HepG2 (cell line): ENCODE data around the gene IQSEC1. TPM values are rescaled to one million over a fixed set of nuclear protein-coding genes. Genes with fewer than 3 reads are reported as not detected.

Experiments used
- ATAC-seq: fragments of 200-7000 bp; cut with Tn5 transposase; 3 replicates; pipeline ENCODE4 v1.9.1; 2020; ENCODE audit warnings: mild to moderate bottlenecking, moderate library complexity
- BruUV-seq: library from RNA; stranded (reverse); fragments of 400-500 nt; replicated peaks from 2 replicates; lab custom pipeline; 2021; lab: Mats Ljungman, UMichigan
- CTCF ChIA-PET: fragments of 300-600 bp; formaldehyde crosslinking; extraction: SDS; loops from one replicate; lab custom pipeline; 2021; ENCODE audit warnings: low total read pairs, inconsistent platforms, low intra/inter-chr PET ratio; lab: Yijun Ruan, JAX
- POLR2A ChIA-PET: fragments of 350-600 bp; sonication (Branson Sonifier 250); formaldehyde crosslinking; loops from one replicate; lab custom pipeline; 2020; ENCODE audit warnings: antibody characterized with exemption, inconsistent platforms; lab: Yijun Ruan, JAX
- DNase-seq: peaks from one replicate; pipeline ENCODE4 v3.0.0-alpha.2; 2015; ENCODE audit warnings: low spot score
- FAIRE-seq: peaks from 3 replicates; lab custom pipeline; 2011; peaks lifted over from hg19 to GRCh38; lab: Jason Lieb, UNC
- H2AFZ ChIP-seq: one replicate; pipeline ENCODE4 v1.6.1; 2011; ENCODE audit warnings: low read length, inconsistent platforms
- H3K27ac ChIP-seq: fragments of 300-600 bp; 3 replicates; pipeline ENCODE4 v1.8.0; 2011; ENCODE audit warnings: mixed run types, mild to moderate bottlenecking, mixed read lengths, low read length, inconsistent platforms; ENCODE audit not compliant: insufficient read depth; ENCODE audit errors: extremely low read length
- H3K27me3 ChIP-seq, 2 experiments: fragments of 200-600 bp in 1 of 2; 2 replicates in 1 of 2; 3 replicates in 1 of 2; pipeline versions ENCODE4 v1.6.0 to v1.8.0; 2011; ENCODE audit warnings: low read length in 2 of 2, mild to moderate bottlenecking in 2 of 2, moderate library complexity in 2 of 2, inconsistent platforms in 1 of 2; ENCODE audit not compliant: insufficient read depth in 2 of 2, control insufficient read depth in 1 of 2
- H3K36me3 ChIP-seq, 2 experiments: fragments of 200-600 bp in 1 of 2; replicated peaks in 1 of 2; 2 replicates in 1 of 2; 3 replicates in 1 of 2; pipeline versions ENCODE4 v1.5.1 to v1.8.0; 2011; ENCODE audit warnings: low read length in 2 of 2, inconsistent platforms in 1 of 2; ENCODE audit not compliant: insufficient read depth in 2 of 2, control insufficient read depth in 1 of 2
- H3K4me1 ChIP-seq: 2 replicates; pipeline ENCODE4 v1.5.1; 2012; ENCODE audit warnings: low read length, inconsistent platforms; ENCODE audit not compliant: insufficient read depth
- H3K4me2 ChIP-seq: 2 replicates; pipeline ENCODE4 v1.6.0; 2011; ENCODE audit warnings: low read depth, low read length, inconsistent platforms
- H3K4me3 ChIP-seq, 3 experiments: fragments of 200-600 bp in 1 of 3; sonication (generic), shearing (Covaris generic) in 1 of 3; replicated peaks in 1 of 3; 2 replicates each; pipeline ENCODE4 v1.5.1; 2011 to 2016; ENCODE audit warnings: low read length in 3 of 3, inconsistent platforms in 2 of 3, low read depth in 2 of 3, mild to moderate bottlenecking in 2 of 3, control low read depth in 1 of 3, mixed read lengths in 1 of 3; ENCODE audit not compliant: insufficient read depth in 1 of 3
- H3K79me2 ChIP-seq: one replicate; pipeline ENCODE4 v1.6.1; 2011; ENCODE audit warnings: low read length, inconsistent platforms; ENCODE audit not compliant: insufficient read depth
- H3K9ac ChIP-seq: 2 replicates; pipeline ENCODE4 v1.6.0; 2011; ENCODE audit warnings: mild to moderate bottlenecking, low read depth, low read length, inconsistent platforms; ENCODE audit not compliant: insufficient read depth
- H3K9me3 ChIP-seq: 2 replicates; pipeline ENCODE4 v1.5.1; 2012; ENCODE audit warnings: mild to moderate bottlenecking, low read length
- H4K20me1 ChIP-seq: 2 replicates; pipeline ENCODE4 v1.6.0; 2011; ENCODE audit warnings: inconsistent platforms, mild to moderate bottlenecking, low read length, moderate library complexity; ENCODE audit not compliant: insufficient read depth
- KAT2B ChIP-seq: fragments of 150-350 bp; IDR thresholded peaks from 2 replicates; pipeline ENCODE4 v1.6.1; 2014; ENCODE audit warnings: low read depth, low read length, borderline replicate concordance
- NFAT5 ChIP-seq: sonication (generic); formaldehyde crosslinking; IDR thresholded peaks from 2 replicates; pipeline ENCODE4 v1.4.0; 2020; ENCODE audit warnings: missing genetic modification reagents
- RARG ChIP-seq: sonication (generic); formaldehyde crosslinking; IDR thresholded peaks from 2 replicates; pipeline ENCODE4 v1.4.0; 2020; ENCODE audit warnings: low read depth, mild to moderate bottlenecking, missing genetic modification reagents
- SOX6 ChIP-seq, 2 experiments: fragments of 450-650 bp in 1 of 2; sonication (generic) in 1 of 2; formaldehyde crosslinking in 1 of 2; IDR thresholded peaks; 2 replicates each; pipeline versions ENCODE4 v1.4.0 to v1.6.1; 2017 to 2020; ENCODE audit warnings: antibody characterized with exemption in 1 of 2, mild to moderate bottlenecking in 1 of 2, missing genetic modification reagents in 1 of 2
- TBP ChIP-seq: sonication (generic); formaldehyde crosslinking; IDR thresholded peaks from 2 replicates; pipeline ENCODE4 v1.5.0; 2020; ENCODE audit warnings: missing genetic modification reagents
- TGIF2 ChIP-seq: IDR thresholded peaks from 2 replicates; pipeline ENCODE4 v1.6.1; 2016; ENCODE audit warnings: control low read depth, missing compliant biosample characterization
- ZNF331 ChIP-seq: sonication (generic); formaldehyde crosslinking; IDR thresholded peaks from 2 replicates; pipeline ENCODE4 v1.4.0; 2020; ENCODE audit warnings: missing genetic modification reagents
- ZNF34 ChIP-seq: sonication (generic); formaldehyde crosslinking; IDR thresholded peaks from 2 replicates; pipeline ENCODE4 v1.4.0; 2020; ENCODE audit warnings: mild to moderate bottlenecking, missing genetic modification reagents, borderline replicate concordance
- ZNF451 ChIP-seq: sonication (generic); formaldehyde crosslinking; IDR thresholded peaks from 2 replicates; pipeline ENCODE4 v1.5.0; 2020; ENCODE audit warnings: mild to moderate bottlenecking, missing genetic modification reagents
- ZNF563 ChIP-seq: sonication (generic); formaldehyde crosslinking; IDR thresholded peaks from 2 replicates; pipeline ENCODE4 v1.8.0; 2022; ENCODE audit warnings: mild to moderate bottlenecking, moderate library complexity, missing genetic modification reagents
- ZNF713 ChIP-seq: sonication (generic); formaldehyde crosslinking; IDR thresholded peaks from 2 replicates; pipeline ENCODE4 v1.4.0; 2020; ENCODE audit warnings: mild to moderate bottlenecking, missing genetic modification reagents
- ZNF777 ChIP-seq: sonication (generic); formaldehyde crosslinking; IDR thresholded peaks from 2 replicates; pipeline ENCODE4 v1.4.0; 2020; ENCODE audit warnings: missing genetic modification reagents
- WGBS: methylation state at CpG from one replicate; pipeline ENCODE4 v1.1.6; 2017; ENCODE audit warnings: low lambda C conversion rate; 5-methylcytosine and 5-hydroxymethylcytosine counted together
- in situ Hi-C: cut with HindIII; loops from 2 replicates; pipeline ENCODE4 v1.10.0; 2017; ENCODE audit warnings: low pct_unique_long_range_greater_than_20kb; ENCODE audit not compliant: extremely low pct_ligation_motif_present
- intact Hi-C: fragments of 100-400 bp; cut with micrococcal nuclease; formaldehyde crosslinking; loops from one replicate; pipeline ENCODE4 v1.10.0; 2022; ENCODE audit not compliant: unreplicated experiment
- polyA plus RNA-seq, 8 experiments: library from polyadenylated mRNA; depleted of rRNA in 3 of 8; stranded (reverse) in 7 of 8; unstranded in 1 of 8; fragments of >200 nt; fragmentation: Illumina TruSeq in 4 of 8; extraction: Trizol in 4 of 8; gene quantifications; 2 replicates each; pipeline versions ENCODE4 v1.2.1 to v1.2.3, GENCODE V29; 2011 to 2016; ENCODE audit warnings: low read depth in 4 of 8, missing spikeins in 1 of 8, mixed read lengths in 1 of 8; ENCODE audit not compliant: insufficient read depth in 1 of 8
- total RNA-seq, 5 experiments: library from RNA; depleted of rRNA; stranded (reverse); fragments of >200 nt; fragmentation: Illumina TruSeq; extraction: Trizol; gene quantifications; 2 replicates each; pipeline ENCODE4 v1.2.3, GENCODE V29; 2016; ENCODE audit warnings: low read depth in 1 of 5

Gene IQSEC1
- total and polyA plus RNA-seq, 2 of the 13 experiments (the other 11 are each of a cell fraction or from before 2014, with no cell fraction given), result 17.4 to 20.2 TPM

- no peak for TF ChIP-seq NFAT5 (CRISPR knock-in tag)
- TF ChIP-seq ZNF713 (CRISPR knock-in tag), result no peak
- no peak for TF ChIP-seq KAT2B
These were observed 112.1 kb downstream of the IQSEC1 start (continued) for GRCh38 chr3:12961007-12961696.

GRCh38 chr3:12960497-12960896 is 112.7 kb downstream of the IQSEC1 start:
- H3K36me3 ChIP-seq, result peaks cover 14 to 47% of the 10 kb centered on the region in 2 experiments; a peak in 4 of 5 replicates
- peaks cover 83% of the 10 kb centered on the region for H4K20me1 ChIP-seq
- ChIA-PET POLR2A (interaction anchor here (0.6 to 1.0 kb wide), 2 partner anchors 24 to 33 kb away, joined by 3 to 5 read pairs; no protein-coding TSS in a partner anchor), CTCF (no interaction called here)
- H3K4me3 ChIP-seq, result no peak overlapping the region
- ATAC-seq (no peak), DNase-seq (no peak), FAIRE-seq (no peak)
- intact Hi-C loops, result no loop called here
- H3K27me3 ChIP-seq, result no peaks in the 10 kb centered on the region
- peaks cover 65% of the 10 kb centered on the region for H3K4me1 ChIP-seq
- H3K4me2 ChIP-seq, result no peak overlapping the region
- H3K27ac ChIP-seq, result no peak overlapping the region
- H3K9me3 ChIP-seq, result no peaks in the 10 kb centered on the region
- TF ChIP-seq SOX6 (IDR thresholded peaks at IDR 0.05) (no peak), SOX6 (CRISPR knock-in tag; IDR thresholded peaks at IDR 0.05) (no peak), ZNF563 (CRISPR knock-in tag) (no peak), ZNF34 (CRISPR knock-in tag) (no peak), ZNF331 (CRISPR knock-in tag) (no peak), TBP (CRISPR knock-in tag) (no peak), ZNF451 (CRISPR knock-in tag) (no peak), RARG (CRISPR knock-in tag) (no peak), ZNF777 (no peak), TGIF2 (no peak)
- BruUV-seq, result no TSS peak
- H3K79me2 ChIP-seq, result peaks cover 93% of the 10 kb centered on the region
- 85% methylated on average over 3 of the region's 3 CpGs for WGBS
- H3K9ac ChIP-seq, result no peak overlapping the region
- in situ Hi-C loops, result no loop called here
- no peak overlapping the region for H2AFZ ChIP-seq
